Caco-2 (cell line): Measurements from ENCODE around the gene WDFY2. TPM values are rescaled to one million over a fixed set of nuclear protein-coding genes. Genes with fewer than 3 reads are reported as not detected.

Source experiments
- BruUV-seq: library from RNA; stranded (reverse); fragments of 400-500 nt; replicated peaks from 2 replicates; lab custom pipeline; 2021; lab: Mats Ljungman, UMichigan
- CTCF ChIA-PET: fragments of 300-600 bp; sonication (Branson Sonifier 250); formaldehyde crosslinking; loops from one replicate; lab custom pipeline; 2022; ENCODE audit warnings: antibody characterized with exemption; lab: Charles Lee
- POLR2A ChIA-PET: fragments of 300-600 bp; sonication (Branson Sonifier 250); formaldehyde crosslinking; loops from one replicate; lab custom pipeline; 2022; ENCODE audit warnings: antibody characterized with exemption; lab: Charles Lee
- DNase-seq, 2 experiments: peaks; one replicate each; pipeline versions ENCODE4 v3.0.0 to v3.0.0-alpha.2; 2020 to 2022
- H3K27me3 ChIP-seq: replicated peaks from 2 replicates; pipeline ENCODE4 v1.6.0; 2011; ENCODE audit warnings: low read length; ENCODE audit not compliant: control insufficient read depth, insufficient read depth
- H3K36me3 ChIP-seq: 2 replicates; pipeline ENCODE4 v1.5.1; 2011; ENCODE audit warnings: low read length; ENCODE audit not compliant: control insufficient read depth, insufficient read depth
- H3K4me1 ChIP-seq: fragments of 250-450 bp; sonication (Bioruptor Pico); 2 replicates; pipeline ENCODE4 v1.5.1; 2020; ENCODE audit warnings: mild to moderate bottlenecking
- H3K4me3 ChIP-seq: 2 replicates; pipeline ENCODE4 v1.5.1; 2011; ENCODE audit warnings: low read depth, mild to moderate bottlenecking, control low read depth, low read length
- H3K9me3 ChIP-seq: fragments of 250-450 bp; sonication (Bioruptor Pico); 2 replicates; pipeline ENCODE4 v1.5.1; 2020; ENCODE audit warnings: mild to moderate bottlenecking, moderate library complexity
- H3K27ac Mint-ChIP-seq: one replicate; pipeline ENCODE4 v1.8.0; 2022; ENCODE audit warnings: mixed read lengths; ENCODE audit not compliant: unreplicated experiment
- H3K27me3 Mint-ChIP-seq: one replicate; pipeline ENCODE4 v1.8.0; 2022; ENCODE audit warnings: mixed read lengths; ENCODE audit not compliant: insufficient read depth, unreplicated experiment
- H3K36me3 Mint-ChIP-seq: one replicate; pipeline ENCODE4 v1.8.0; 2022; ENCODE audit warnings: mild to moderate bottlenecking, mixed read lengths; ENCODE audit not compliant: insufficient read depth, unreplicated experiment
- H3K4me1 Mint-ChIP-seq: one replicate; pipeline ENCODE4 v1.8.0; 2022; ENCODE audit warnings: low read depth, mixed read lengths; ENCODE audit not compliant: unreplicated experiment
- H3K4me3 Mint-ChIP-seq: one replicate; pipeline ENCODE4 v1.8.0; 2022; ENCODE audit warnings: mild to moderate bottlenecking, moderate library complexity, mixed read lengths; ENCODE audit not compliant: unreplicated experiment
- H3K9me3 Mint-ChIP-seq: one replicate; pipeline ENCODE4 v1.8.0; 2022; ENCODE audit warnings: mixed read lengths; ENCODE audit not compliant: unreplicated experiment
- intact Hi-C: fragments of 100-400 bp; cut with micrococcal nuclease; formaldehyde crosslinking; loops from one replicate; pipeline ENCODE4 v1.10.0; 2022; ENCODE audit not compliant: unreplicated experiment
- total RNA-seq: library from RNA; stranded (reverse); gene quantifications from 2 replicates; pipeline ENCODE4 v1.2.3, GENCODE V29; 2022
- TF ChIP-seq, protein P1 (sequence below), 2 experiments: fragments of 200-600 bp in 1 of 2; IDR thresholded peaks; 1 replicate in 1 of 2; 2 replicates in 1 of 2; pipeline versions ENCODE4 v1.5.1 to v1.8.0; 2011 to 2022; ENCODE audit warnings: antibody characterized with exemption in 1 of 2, control low read depth in 1 of 2, inconsistent platforms in 1 of 2, low read depth in 1 of 2, low read length in 1 of 2, mild to moderate bottlenecking in 1 of 2, moderate library complexity in 1 of 2; ENCODE audit not compliant: insufficient read depth in 1 of 2, severe bottlenecking in 1 of 2, unreplicated experiment in 1 of 2

WDFY2 gene
- total RNA-seq, 1 experiment from 2014 or later = 9.2 TPM

DNA sequence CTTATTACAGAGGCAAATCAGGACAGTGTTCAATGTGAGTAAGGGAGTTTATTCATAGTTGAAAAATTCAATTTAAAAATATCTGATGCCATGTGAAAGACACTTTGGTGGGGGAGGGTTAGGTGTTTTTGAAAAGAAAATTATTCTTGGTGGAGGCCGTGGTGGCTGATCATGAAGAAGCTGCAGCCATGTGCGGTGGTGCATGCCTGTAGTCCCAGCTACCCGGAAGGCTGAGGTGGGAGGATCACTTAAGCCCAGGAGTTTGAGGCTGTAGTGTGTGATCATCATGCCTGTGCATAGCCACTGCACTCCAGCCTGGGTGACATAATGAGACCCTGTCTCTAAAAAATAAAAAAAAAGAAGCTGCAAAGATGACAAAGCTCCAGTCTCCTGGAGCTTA, 28.6 kb downstream of the WDFY2 start:
- no peaks in the 10 kb centered on the region for H3K27me3 ChIP-seq
- no peak overlapping the region for H3K27ac Mint-ChIP-seq
- H3K9me3 ChIP-seq = no peaks in the 10 kb centered on the region
- POLR2A ChIA-PET = no interaction called here
- BruUV-seq = no TSS peak
- no peaks in the 10 kb centered on the region for H3K4me1 Mint-ChIP-seq
- no peaks in the 10 kb centered on the region for H3K27me3 Mint-ChIP-seq
- intact Hi-C loops = no loop called here
- H3K4me1 ChIP-seq = no peaks in the 10 kb centered on the region
- no peaks in the 10 kb centered on the region for H3K36me3 Mint-ChIP-seq
- DNase-seq = no peak
- peaks cover 3% of the 10 kb centered on the region for H3K9me3 Mint-ChIP-seq
- no peak overlapping the region for H3K4me3 Mint-ChIP-seq
- no peak overlapping the region for H3K4me3 ChIP-seq
- CTCF ChIA-PET = no interaction called here
- no peaks in the 10 kb centered on the region for H3K36me3 ChIP-seq
- TF ChIP-seq, protein P1, sequence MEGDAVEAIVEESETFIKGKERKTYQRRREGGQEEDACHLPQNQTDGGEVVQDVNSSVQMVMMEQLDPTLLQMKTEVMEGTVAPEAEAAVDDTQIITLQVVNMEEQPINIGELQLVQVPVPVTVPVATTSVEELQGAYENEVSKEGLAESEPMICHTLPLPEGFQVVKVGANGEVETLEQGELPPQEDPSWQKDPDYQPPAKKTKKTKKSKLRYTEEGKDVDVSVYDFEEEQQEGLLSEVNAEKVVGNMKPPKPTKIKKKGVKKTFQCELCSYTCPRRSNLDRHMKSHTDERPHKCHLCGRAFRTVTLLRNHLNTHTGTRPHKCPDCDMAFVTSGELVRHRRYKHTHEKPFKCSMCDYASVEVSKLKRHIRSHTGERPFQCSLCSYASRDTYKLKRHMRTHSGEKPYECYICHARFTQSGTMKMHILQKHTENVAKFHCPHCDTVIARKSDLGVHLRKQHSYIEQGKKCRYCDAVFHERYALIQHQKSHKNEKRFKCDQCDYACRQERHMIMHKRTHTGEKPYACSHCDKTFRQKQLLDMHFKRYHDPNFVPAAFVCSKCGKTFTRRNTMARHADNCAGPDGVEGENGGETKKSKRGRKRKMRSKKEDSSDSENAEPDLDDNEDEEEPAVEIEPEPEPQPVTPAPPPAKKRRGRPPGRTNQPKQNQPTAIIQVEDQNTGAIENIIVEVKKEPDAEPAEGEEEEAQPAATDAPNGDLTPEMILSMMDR (IDR thresholded peaks at IDR 0.05; ENCODE audit: insufficient read depth in 1 of 2, low read depth in 1 of 2, low read length in 1 of 2, severe bottlenecking in 1 of 2, unreplicated experiment in 1 of 2) = no peak

DNA sequence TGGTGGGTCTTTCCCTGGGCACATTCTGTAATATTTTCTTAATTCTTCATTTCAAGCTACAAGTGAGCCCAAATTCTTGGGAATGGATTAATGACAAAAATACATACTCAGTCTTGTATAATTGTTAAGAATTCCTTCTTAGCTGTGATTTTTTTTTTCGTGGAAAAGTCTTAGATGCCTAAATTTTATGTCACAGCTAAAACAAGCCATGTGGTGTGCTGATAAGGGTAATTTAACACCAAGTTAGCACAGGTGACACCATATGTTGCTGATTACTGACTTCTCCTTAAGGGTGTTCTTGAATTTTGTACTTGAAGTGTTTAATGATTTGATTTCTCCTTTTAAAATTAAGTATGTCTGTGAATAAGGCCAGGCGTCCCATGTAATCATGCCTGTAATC, 29.3 kb downstream of the WDFY2 start:
- Histone ChIP-seq H3K4me1 (no peaks in the 10 kb centered on the region), H3K36me3 (no peaks in the 10 kb centered on the region), H3K27me3 (no peaks in the 10 kb centered on the region), H3K9me3 (no peaks in the 10 kb centered on the region), H3K4me3 (no peak overlapping the region)
- DNase-seq = no peak
- CTCF ChIA-PET = no interaction called here
- POLR2A ChIA-PET = no interaction called here
- TF ChIP-seq, protein P1 (IDR thresholded peaks at IDR 0.05; ENCODE audit: insufficient read depth in 1 of 2, low read depth in 1 of 2, low read length in 1 of 2, severe bottlenecking in 1 of 2, unreplicated experiment in 1 of 2) = no peak
- H3K9me3 Mint-ChIP-seq = no peaks in the 10 kb centered on the region
- no peaks in the 10 kb centered on the region for H3K36me3 Mint-ChIP-seq
- H3K27ac Mint-ChIP-seq = no peak overlapping the region
- no peak overlapping the region for H3K4me3 Mint-ChIP-seq
- H3K4me1 Mint-ChIP-seq = no peaks in the 10 kb centered on the region
- BruUV-seq = no TSS peak
- H3K27me3 Mint-ChIP-seq = no peaks in the 10 kb centered on the region
- intact Hi-C loops = no loop called here

DNA sequence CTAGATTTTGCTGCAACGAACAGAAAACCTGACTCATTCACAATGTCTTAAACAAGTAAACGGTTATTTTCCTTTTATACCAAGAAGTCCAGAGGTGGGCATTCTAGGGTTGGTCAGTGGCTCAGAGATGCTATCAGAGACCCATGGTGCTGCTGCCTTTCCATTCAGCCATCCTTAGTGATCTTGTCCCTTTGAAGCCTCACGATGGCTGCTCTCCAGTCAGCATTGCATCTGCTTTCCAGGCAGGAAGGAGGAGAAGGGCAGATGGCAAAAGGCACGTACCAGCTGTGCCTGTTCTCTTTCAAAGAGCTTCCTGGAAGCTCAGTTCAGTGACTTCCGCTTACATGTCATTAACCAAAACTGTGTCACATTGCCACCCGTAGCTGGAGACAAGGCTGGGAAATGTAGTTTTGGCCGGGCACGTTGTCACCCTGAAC, 30.1 kb downstream of the WDFY2 start:
- no peak overlapping the region for H3K27ac Mint-ChIP-seq
- no peaks in the 10 kb centered on the region for H3K27me3 ChIP-seq
- ChIA-PET POLR2A (no interaction called here), CTCF (no interaction called here)
- no peaks in the 10 kb centered on the region for H3K4me1 ChIP-seq
- no peak overlapping the region for H3K4me3 Mint-ChIP-seq
- no peaks in the 10 kb centered on the region for H3K36me3 ChIP-seq
- TF ChIP-seq, protein P1 (IDR thresholded peaks at IDR 0.05; ENCODE audit: insufficient read depth in 1 of 2, low read depth in 1 of 2, low read length in 1 of 2, severe bottlenecking in 1 of 2, unreplicated experiment in 1 of 2) = no peak
- intact Hi-C loops = no loop called here
- no peaks in the 10 kb centered on the region for H3K9me3 ChIP-seq
- H3K4me1 Mint-ChIP-seq = no peaks in the 10 kb centered on the region
- H3K27me3 Mint-ChIP-seq = no peaks in the 10 kb centered on the region
- no peak for DNase-seq
- H3K4me3 ChIP-seq = no peak overlapping the region
- BruUV-seq = no TSS peak
- no peaks in the 10 kb centered on the region for H3K9me3 Mint-ChIP-seq
- no peaks in the 10 kb centered on the region for H3K36me3 Mint-ChIP-seq
